NCI-H128 (cell line): ENCODE data around the gene FGF21.
"Not testable (repeated sequence)": the region's sequence is repeated elsewhere in the genome, so short reads cannot be mapped to it uniquely, and the experiment has no call there.

ENCODE experiments used
- DNase-seq: peaks from one replicate; lab custom pipeline; 2025; ENCODE audit not compliant: unreplicated experiment; lab: John Stamatoyannopoulos, UW

The FGF21 gene, protein sequence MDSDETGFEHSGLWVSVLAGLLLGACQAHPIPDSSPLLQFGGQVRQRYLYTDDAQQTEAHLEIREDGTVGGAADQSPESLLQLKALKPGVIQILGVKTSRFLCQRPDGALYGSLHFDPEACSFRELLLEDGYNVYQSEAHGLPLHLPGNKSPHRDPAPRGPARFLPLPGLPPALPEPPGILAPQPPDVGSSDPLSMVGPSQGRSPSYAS

DNA sequence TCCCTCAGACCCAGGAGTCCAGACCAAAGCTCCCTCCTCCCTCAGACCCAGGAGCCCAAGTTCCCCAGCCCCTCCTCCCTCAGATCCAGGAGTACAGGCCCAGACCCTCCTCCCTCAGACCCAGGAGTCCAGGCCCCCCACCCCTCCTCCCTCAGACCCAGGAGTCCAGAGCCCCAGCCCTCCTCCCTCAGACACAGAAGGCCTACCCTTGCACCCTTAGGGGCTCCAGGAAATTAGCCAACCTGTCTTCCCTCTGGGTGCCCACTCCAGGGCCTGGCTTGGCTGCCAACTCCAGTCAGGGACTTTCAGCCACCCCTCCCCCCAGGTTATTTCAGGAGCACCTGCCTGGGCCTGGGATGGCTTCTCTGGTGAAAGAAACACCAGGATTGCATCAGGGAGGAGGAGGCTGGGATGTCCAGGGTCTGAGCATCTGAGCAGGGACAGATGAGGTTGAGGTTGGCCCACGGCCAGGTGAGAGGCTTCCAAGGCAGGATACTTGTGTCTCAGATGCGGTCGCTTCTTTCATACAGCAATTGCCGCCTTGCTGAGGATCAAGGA lies at the start of gene FGF21:
Gene FGF21 (plus strand): TSS at position 441 of the 558 bp plus-strand sequence. CDS start 713 bp downstream, outside the sequence.
- no peak for DNase-seq

DNA sequence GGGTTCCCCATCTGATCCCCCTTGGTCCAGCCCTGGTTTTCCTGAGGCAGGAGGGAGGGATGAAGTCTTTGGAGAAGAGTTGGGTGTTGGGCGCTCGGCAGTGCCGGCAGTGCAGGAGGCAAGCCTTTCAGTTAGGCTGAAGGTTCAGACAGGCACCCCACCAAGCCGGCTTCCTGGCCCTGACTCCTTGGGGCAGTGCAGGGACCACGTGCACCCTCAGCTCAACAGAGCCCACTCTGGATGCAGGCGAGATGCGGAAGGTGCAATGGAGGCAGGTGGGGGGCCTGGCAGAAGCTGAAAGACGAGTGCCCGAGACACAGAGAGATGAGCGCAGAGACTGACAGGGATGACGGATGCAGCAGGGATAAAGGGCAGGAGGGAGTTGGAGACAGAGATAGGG lies 46.9 kb upstream of the FGF21 start:
- DNase-seq: no peak

DNA sequence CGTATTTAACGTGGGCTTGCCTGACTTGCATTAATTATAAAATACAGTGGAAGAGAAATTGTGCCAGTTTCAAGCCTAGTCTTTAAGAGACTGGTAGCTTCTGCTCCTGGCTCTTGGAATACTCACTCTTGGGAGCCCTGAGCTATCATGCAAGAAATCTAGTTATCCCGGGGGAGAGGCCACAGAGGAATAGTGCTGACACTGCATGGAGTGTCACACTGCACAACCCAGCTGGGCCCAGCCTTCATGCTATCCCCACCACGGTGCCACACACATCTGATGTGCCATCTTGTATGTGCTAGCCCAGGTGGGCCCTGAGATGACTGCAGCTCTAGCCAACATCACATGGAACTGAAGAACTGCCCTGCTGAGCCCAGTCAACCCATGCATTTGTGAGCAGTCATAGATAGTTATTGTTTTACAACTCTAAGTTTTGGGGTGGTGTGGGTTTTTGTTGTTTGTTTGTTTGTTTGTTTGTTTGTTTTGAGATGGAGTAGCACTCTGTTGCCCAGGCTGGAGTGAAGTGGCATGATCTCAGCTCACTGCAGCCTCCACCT lies 44.1 kb upstream of the FGF21 start:
- no peak for DNase-seq

DNA sequence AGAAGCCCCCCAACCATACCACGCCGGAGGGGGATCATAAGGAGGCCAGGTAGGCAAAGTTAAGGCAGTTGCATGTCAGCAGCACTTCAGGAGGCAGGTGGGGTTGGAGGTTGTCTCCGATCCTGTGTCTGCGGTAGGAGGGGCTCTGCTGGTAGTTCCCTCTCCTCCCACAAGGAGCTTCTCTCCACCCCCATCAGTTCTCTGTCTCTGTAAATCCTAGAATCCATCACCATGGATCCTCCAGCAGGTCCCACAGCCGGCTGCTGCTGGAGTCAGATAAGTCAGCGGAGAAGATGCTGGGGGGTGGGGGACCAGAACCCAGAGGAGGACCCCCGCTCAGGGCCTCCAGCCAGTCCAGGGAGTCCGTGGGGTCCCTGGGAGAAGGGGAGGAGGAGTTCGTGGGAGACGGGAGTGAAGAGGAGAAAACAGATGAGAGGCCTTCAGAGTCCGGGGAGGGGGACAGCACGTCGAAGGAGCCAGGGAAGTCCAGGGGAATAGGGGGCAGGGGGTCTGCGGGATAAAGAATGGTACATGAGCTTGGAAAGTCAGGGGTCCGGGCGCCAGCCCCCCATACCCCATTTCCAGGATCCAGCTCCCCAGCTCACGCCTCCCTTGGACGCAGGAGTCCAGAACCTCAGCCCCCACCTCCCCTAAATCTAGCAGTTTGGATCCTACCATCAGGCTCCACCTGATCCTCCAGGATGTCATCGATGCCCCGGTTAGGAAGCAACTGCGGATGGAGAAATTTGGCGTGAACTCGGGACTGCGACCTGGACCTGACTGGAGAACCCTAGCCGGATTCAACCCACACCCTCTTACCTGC lies 42.1 kb upstream of the FGF21 start:
- DNase-seq: no peak

DNA sequence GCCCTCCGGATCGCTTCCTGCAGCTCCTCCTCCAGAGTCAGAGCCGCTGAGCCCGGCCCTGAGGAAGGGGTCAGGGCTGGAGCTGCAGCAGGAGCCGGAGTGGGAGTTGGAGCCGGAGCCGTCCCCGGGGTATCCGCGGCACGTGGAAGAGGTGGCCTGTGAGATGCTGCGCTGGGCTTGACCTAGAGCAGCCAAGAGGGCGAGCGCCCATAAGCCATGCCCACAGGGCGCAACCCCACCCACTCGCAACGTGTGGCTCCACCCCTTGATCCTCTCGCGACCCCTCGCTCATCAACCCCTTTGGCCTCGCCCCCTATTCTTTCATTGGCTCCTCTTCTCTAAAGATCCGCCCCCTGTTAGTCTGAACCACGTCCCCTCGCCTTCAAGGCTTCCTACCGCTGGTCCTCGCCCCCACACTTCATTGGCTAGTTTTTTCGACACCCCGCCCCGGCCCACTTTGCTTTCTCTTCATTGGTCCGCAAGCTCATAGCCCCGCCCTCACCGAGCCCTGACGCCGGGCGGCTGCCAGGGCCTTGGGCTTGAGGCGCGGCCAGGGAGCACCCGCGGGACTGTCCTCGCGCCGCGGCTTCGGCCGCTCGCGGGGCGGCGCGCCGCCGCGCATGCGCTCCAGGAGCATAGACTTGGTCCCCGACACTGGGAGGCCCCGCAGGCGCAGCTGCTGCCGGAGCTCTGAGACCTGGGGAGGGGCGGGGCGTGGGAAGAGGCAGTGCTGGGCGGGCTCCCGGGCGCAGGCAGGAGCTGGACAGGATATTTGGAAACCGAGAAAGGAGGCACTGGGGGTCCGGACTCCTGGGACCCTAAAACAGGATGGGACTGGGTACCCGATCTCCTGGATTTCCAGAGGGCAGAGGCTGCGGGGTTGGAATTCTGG lies 41.2 kb upstream of the FGF21 start:
- peak; percentile 97 for DNase-seq

DNA sequence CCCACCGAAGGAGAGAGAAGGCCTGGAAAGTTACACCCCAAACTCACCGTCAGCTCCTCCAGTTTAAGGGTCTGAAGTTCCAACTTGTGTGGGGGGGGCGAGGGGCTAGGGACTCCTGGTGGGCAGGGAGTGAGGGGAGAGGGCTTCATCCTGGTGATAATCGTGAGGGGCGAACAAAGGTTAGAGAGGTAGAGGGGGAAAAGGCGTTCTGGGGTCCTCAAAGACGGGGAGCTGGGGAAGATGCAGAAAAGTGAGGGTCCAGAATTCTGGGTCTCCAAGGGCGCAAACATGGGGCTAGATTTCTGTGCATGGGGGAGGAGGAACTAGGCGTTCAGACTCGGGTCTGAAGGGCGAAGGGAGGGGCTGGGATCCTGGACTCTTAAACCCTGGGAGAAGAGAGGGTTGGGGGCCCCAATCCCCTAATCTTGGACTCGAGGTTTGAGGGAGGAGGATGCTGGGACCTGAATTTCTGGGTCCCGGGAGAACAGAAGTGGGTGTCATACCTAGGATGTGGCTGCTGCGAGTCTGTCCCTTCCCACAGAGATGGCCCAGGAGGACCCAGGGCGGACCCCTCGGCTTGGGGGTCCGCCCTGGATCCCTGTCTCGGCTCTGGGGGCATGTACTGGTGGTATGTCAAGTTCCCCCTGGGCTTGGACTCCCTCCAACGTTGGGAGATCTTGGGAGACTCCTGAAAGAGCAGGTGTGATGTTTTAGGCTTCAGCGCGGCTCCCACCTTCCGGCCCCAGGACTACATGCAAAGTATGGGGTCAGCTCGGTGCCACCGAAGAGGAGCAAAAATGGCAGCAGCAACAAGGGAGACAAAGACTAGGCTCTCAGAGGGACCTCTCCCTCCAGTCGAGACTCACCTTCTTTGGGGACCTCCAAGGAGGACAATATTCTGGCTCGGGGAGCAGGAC lies 40.3 kb upstream of the FGF21 start:
- DNase-seq: no peak

DNA sequence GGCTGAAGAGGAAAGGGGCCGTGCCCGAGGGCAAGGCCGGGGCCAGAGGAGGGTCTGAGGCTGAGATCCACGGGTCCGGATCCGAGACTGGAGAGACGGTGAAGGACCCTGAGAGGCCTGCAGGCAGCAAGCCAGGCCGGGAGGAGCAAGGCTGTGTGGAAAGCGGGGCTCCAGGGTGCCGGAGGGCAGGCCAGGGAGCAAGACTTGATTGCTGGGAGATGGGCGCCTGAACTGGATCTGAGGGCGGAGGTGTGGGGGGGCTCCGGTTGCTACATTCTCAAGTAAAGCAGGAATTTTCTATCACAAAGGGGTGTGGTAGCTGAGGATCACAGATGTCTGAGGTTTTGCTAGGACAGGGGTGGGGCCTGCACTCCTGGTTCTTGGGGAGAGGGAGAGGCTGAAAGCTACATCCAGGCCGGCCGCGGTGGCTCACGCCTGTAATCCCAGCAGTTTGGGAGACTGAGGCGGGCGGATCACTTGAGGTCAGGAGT lies 39.6 kb upstream of the FGF21 start:
- DNase-seq: no peak

DNA sequence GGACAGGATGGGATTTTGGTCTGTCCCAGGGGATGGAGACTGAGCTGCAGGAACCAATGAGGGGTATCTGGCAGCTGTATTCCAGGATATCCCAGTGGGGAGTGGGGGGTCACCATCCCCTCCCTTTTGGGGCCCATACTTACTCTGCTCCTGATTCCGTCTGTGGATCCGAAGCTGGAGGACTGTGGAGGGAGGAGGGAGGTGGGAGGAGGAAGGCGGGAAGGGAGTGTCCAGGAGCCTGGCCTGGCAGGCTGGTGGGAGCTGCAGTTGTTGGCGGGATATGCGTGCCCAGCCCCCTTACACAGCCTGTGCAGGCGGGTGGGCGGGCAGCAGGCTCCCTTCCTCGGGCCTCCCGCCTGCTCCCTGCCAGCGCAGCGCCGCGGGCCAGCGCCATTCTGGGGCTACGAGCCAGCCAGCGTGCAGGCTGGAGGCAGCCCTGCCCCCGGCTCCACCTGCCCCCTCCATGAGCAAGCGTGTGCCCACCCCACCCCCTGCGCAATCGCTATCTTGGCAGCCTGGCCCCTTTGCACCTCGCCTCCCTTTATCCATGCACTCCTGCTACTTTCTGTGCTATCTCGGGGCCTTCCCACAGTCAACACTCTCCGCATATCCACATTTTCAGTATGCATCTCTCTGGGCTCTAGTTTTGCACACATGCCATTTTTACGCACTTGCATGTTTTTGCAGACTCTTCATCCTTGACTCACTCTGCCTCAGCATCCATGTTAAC lies 38.6 kb upstream of the FGF21 start:
- no peak for DNase-seq

DNA sequence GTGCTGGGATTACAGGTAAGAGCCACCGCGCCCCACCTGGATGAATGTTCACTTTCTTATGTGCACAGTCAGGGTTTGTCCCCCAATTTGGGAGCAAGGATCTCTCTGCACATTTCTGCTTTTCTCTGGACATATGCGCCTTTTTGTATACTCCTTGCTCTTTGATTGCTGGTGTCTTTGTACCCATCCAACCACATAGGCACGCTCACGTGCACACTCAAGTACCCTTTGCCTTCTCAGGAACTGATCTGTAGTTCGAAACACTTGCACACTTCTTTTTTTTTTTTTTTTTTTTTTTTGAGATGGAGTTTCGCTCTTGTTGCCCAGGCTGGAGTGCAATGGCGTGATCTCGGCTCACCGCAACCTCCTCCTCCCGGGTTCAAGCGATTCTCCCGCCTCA lies 37.2 kb upstream of the FGF21 start:
- not testable (repeated sequence) for DNase-seq

DNA sequence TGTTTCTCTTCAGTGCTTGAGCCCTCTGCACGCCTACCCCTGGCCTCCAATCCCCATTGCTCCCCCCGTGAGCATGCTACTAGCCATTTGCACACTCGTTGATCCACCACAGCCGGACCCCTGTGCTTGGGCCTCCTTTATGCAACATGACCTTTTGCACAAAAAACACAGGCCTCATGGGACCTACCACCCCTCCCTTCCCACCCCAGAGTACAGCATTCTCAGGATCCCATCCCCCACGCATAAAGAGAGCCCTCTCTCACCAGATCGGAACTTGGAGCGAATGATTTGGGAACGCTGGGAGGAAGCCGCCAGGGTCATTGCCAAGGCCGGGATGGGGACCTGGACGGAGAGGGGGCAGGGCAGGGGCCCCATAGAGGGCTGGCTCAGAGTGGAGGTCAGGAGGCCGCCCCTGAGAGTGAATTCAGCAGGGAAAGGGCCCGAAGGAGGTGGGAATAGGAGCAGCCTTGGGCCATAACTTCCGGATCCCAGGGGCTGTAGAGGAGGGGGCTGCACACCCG lies 36.6 kb upstream of the FGF21 start:
- no peak for DNase-seq

DNA sequence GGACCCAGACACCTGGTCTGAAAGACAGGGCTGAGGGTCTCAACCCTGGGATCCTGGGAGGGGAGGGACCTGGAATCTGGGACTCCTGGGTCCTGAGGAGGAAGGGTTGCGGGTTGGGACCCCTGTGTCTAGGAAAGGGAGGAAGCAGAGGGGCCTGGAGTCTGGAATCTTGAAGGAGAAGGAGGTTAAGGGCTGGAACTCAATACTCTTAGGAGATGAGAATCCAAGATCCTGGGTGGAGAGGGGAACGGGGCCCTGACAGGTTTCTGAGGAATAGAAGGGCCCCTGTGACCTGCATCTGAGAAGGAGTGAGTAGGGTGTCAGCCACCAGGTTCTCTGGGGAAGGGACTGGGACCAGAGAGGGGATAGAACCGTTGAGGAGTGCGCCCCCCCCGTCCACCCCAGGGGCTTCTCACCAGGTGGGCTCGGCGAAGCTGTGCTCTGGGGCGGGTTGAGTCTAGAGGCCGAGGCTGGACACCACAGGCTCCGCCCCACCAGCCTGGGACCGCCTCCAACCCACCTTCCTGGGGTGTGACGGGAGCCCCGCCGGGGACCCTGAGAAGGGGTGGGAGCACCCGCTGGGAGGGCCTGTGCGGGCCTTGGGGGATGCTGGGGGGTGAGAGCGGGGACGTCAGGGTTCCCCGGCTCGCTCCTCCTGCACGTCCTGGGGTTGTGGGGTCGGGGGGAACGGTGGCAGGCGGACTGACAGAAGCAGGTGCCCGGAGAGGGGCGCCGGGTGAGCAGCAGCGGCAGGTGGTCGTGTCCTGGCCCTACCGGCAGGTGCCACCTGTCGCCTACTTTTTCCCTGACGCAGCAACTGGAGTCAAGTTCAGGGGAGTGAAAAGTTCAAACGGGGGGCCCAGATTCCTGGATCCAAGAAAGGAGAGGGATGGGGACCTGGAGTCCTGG lies 35.8 kb upstream of the FGF21 start, which contains the start of gene MAMSTR:
Gene MAMSTR (minus strand): TSS at position 463 of the 909 bp plus-strand sequence. CDS start 694 bp downstream, outside the sequence.
- no peak for DNase-seq

DNA sequence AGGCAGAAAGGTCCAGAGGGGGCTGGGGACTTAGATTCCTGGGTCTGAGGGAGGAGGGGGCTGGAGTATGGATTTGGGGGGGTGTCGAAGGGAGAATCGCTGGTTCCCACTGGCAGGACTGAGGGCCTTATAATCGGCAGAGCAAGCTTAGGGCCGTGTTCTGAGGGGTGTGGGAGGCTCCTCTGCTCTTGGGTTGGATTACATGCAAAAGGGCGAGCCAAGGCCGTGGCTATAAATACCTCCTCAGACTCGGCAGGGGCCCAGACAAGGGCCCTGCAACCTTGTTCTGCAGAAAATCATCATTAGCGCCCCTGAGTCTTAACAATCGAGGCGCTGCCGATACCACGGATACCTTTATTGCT lies 35.1 kb upstream of the FGF21 start:
- DNase-seq: no peak

DNA sequence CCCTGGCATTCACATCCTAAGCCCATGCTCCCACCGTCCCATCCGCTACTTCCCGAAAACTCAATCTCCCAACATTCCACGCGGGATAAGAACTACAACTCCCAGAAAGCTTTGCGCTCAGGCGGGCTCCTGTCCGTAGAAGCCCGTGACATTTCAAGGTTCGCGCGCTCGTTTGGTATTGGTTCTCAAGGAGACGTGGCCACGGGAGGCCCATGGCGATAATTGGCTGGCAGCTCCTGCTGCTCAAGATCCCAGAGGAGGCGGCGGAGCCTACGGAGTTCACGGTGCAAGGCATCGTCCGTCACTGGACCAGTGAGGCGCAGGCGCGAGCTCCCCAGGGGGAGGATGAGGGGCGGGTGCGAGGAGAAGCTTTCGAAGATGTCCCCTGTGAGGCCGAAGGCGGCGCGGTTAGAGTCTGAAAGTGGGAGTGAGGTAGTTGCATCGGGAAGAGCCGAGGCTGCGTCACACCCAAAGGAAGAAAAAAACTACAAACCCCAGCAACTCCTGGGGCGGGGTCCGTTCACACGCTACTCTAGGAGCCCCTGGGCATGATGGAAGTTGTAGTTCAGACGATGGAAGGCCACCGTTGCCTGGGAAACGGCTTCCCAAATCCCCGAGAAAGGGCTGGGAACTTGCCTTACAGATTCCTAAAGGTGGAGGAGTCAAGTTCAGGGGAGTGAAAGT lies 34.6 kb upstream of the FGF21 start:
- DNase-seq: peak; percentile 98

DNA sequence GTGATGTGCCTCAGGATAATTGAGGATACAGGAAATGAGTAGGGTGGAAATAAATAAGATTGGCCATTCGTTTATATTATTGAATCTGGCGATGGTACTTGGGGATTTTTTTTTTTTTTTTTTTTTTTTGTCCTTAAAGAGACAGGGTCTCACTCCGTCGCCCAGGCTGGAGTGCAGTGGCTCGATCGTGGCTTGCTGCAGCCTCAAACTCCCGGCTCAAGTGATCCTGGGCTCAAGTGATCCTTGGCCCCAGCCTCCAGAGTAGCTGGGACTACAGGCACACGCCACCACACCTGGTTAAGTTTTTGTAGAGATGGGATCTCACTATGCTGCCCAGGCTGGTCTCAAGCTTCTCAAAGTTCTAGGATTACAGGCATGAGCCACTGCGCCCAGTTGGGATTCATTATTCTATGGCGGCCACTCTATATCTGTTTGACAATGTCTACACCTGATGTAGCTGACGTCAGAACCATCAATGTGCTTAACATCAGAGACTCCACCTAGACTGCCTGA lies 33.1 kb upstream of the FGF21 start:
- DNase-seq: no peak

DNA sequence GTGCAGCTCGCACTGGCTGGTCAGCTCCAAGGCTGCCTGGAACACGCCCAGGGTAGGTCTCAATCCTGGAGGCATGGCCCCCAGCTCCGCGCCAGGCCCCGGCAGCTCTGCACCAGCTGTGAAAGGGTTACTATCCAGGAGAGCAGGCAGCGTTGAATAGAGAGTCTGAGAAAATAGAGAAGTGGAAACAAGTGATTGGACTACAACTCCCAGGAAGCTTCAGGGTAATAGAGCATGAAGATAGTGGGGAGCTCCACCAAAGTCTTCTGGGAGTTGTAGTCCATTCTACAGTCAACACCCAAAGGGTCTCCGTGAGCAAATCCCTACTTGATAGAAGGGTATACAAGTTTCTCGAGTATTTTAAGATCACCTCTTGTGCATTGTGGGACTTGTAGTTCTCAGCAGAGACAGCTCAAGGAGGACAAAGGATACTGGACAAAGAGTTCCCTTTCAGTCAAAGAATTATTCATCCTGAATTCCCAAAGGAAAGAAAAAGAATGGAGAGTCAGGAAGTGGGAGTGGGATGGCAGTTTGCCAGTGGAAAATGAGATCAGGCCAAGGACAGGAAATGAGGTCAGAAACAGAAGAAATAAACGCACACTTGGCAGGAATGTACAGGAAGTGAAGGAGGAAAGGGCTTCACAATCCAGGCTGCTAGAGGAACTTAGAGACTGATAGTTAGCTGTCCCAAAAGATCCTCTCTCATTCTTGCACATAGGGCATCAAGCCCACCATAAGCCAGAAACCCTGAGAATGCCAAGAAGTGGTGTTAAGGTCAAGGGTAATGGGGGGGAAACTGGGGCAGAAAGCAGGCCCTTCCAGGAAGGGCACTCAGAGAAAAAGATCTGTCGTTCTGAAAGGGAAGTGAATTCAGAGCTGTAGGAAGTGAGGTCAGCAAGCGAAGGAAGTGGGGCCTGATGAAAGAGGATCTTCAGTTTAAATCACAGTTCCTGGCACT lies 30.2 kb upstream of the FGF21 start:
- DNase-seq: no peak

DNA sequence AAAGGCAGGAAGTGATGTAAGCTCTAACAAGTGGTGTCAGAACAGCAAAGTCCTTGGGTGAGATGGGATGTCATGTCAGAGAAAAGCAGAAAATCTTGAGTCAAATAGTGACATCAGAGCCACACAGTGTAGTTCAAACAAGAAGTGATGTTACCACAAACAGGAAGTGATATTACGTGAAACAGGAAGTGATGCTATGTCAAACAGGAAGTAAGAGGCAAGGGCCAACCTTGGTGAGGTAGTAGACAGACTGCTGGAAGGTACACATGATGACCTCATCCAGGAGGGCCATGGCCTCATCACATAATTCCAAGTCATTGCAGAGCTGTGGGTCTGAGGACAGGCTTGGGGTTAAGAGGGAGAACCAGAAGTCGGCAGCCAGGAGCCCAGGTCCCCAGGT lies 28.8 kb upstream of the FGF21 start:
- no peak for DNase-seq
